Smooth muscle cell (in vitro differentiated cells): ENCODE results near the gene DLL3. TPM values are rescaled to one million over a fixed set of nuclear protein-coding genes. Genes with fewer than 3 reads are reported as not detected.
"Not testable (repeated sequence)": the region's sequence is repeated elsewhere in the genome, so short reads cannot be mapped to it uniquely, and the experiment has no call there.

Experiments used
- DNase-seq: peaks from one replicate; lab custom pipeline; 2025; ENCODE audit not compliant: unreplicated experiment; lab: John Stamatoyannopoulos, UW
- H2AFZ ChIP-seq: fragments of 200-600 bp; sonication (generic); 2 replicates; pipeline ENCODE4 v1.6.0; 2016; ENCODE audit warnings: antibody characterized with exemption, low read depth, mild to moderate bottlenecking
- H3F3A ChIP-seq: fragments of 200-600 bp; sonication (generic); 2 replicates; pipeline ENCODE4 v1.6.0; 2017; ENCODE audit warnings: antibody characterized with exemption, low read depth
- H3K27ac ChIP-seq: fragments of 200-600 bp; sonication (generic); 2 replicates; pipeline ENCODE4 v1.5.1; 2016; ENCODE audit warnings: low read depth, mild to moderate bottlenecking
- H3K27me3 ChIP-seq: fragments of 200-600 bp; sonication (generic); 2 replicates; pipeline ENCODE4 v1.6.1; 2016; ENCODE audit warnings: low read depth, mild to moderate bottlenecking
- H3K36me3 ChIP-seq: fragments of 200-600 bp; sonication (generic); 2 replicates; pipeline ENCODE4 v1.5.1; 2016; ENCODE audit warnings: low read depth
- H3K4me1 ChIP-seq: fragments of 200-600 bp; sonication (generic); 2 replicates; pipeline ENCODE4 v1.5.1; 2016; ENCODE audit warnings: low read depth
- H3K4me2 ChIP-seq: fragments of 200-600 bp; sonication (generic); 2 replicates; pipeline ENCODE4 v1.6.0; 2016; ENCODE audit warnings: mild to moderate bottlenecking
- H3K4me3 ChIP-seq: fragments of 200-600 bp; sonication (generic); 2 replicates; pipeline ENCODE4 v1.5.1; 2016; ENCODE audit warnings: mild to moderate bottlenecking
- H3K79me2 ChIP-seq: fragments of 200-600 bp; sonication (generic); 2 replicates; pipeline ENCODE4 v1.6.0; 2016; ENCODE audit warnings: low read depth, mild to moderate bottlenecking
- H3K9ac ChIP-seq: fragments of 200-600 bp; sonication (generic); 2 replicates; pipeline ENCODE4 v1.6.0; 2016; ENCODE audit warnings: low read depth
- H3K9me3 ChIP-seq: fragments of 200-600 bp; sonication (generic); replicated peaks from 2 replicates; pipeline ENCODE4 v1.5.1; 2016; ENCODE audit warnings: low read depth
- H4K20me1 ChIP-seq: fragments of 200-600 bp; sonication (generic); 2 replicates; pipeline ENCODE4 v1.6.0; 2016; ENCODE audit warnings: low read depth
- CTCF ChIP-seq: fragments of 200-600 bp; sonication (generic); IDR thresholded peaks from 2 replicates; pipeline ENCODE4 v1.5.1; 2017; ENCODE audit warnings: borderline replicate concordance, mild to moderate bottlenecking, antibody characterized with exemption; ENCODE audit not compliant: insufficient read depth, poor library complexity, severe bottlenecking
- WGBS: methylation state at CpG from one replicate; pipeline ENCODE4 v1.1.7; 2016; ENCODE audit warnings: low lambda C conversion rate; 5-methylcytosine and 5-hydroxymethylcytosine counted together
- polyA plus RNA-seq: library from polyadenylated mRNA; unstranded; fragments of >200 nt; fragmentation: Nextera tagmentation; extraction: Ambion mirVana; gene quantifications from 2 replicates; pipeline ENCODE4 v1.2.1, GENCODE V29; 2016
- total RNA-seq: library from RNA; depleted of rRNA; stranded (reverse); fragments of >200 nt; gene quantifications from 2 replicates; pipeline ENCODE4 v1.2.3, GENCODE V29; 2014

Gene DLL3, protein sequence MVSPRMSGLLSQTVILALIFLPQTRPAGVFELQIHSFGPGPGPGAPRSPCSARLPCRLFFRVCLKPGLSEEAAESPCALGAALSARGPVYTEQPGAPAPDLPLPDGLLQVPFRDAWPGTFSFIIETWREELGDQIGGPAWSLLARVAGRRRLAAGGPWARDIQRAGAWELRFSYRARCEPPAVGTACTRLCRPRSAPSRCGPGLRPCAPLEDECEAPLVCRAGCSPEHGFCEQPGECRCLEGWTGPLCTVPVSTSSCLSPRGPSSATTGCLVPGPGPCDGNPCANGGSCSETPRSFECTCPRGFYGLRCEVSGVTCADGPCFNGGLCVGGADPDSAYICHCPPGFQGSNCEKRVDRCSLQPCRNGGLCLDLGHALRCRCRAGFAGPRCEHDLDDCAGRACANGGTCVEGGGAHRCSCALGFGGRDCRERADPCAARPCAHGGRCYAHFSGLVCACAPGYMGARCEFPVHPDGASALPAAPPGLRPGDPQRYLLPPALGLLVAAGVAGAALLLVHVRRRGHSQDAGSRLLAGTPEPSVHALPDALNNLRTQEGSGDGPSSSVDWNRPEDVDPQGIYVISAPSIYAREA
- total RNA-seq (0.54 and 9.3 TPM in 2 replicates), polyA plus RNA-seq (0.80 and 1.6 TPM in 2 replicates)

DNA sequence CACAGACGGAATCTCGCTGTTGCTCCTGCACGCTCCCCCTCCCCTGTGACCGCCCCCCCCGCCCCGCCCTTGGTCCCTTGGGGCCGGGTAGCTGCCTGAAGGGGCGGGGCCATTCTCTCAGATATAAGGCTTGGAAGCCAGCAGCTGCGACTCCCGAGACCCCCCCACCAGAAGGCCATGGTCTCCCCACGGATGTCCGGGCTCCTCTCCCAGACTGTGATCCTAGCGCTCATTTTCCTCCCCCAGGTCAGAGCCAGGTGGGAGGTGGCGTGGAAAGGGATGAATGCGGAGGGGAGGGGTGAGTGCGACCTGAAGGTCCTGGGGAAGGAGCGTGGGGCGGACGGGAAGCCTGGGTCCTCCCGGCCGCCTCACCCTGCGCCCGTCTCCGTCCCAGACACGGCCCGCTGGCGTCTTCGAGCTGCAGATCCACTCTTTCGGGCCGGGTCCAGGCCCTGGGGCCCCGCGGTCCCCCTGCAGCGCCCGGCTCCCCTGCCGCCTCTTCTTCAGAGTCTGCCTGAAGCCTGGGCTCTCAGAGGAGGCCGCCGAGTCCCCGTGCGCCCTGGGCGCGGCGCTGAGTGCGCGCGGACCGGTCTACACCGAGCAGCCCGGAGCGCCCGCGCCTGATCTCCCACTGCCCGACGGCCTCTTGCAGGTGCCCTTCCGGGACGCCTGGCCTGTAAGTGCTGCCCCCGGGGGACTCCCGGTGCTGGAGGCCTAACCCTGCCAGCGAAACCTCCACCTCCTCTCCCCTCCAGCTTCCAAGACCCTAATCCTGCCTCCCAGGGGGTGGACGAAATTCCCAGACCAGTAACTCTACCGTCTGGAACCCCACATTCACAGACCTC, at the start of gene DLL3:
DLL3 (plus strand) TSS at position 150 of the 845 bp plus-strand sequence; CDS start at position 178, 28 bp downstream.
- no peaks in the 10 kb centered on the region for H3K9me3 ChIP-seq
- no peaks in the 10 kb centered on the region for H3K36me3 ChIP-seq
- H3K27ac ChIP-seq, result no peak within 1 kb of the TSS
- peak within 1 kb of the TSS; percentile 84 for H3K4me2 ChIP-seq
- TF ChIP-seq CTCF, result no peak
- no peaks in the 10 kb centered on the region for H3K79me2 ChIP-seq
- peak within 1 kb of the TSS; percentile 2 for H2AFZ ChIP-seq
- H3K9ac ChIP-seq, result no peak within 1 kb of the TSS
- H3K4me1 ChIP-seq, result peaks cover 13% of the 10 kb centered on the region
- H3F3A ChIP-seq, result no peaks in the 10 kb centered on the region
- no peak for DNase-seq
- WGBS, result 5% methylated on average over 42 of the region's 60 CpGs
- peak within 1 kb of the TSS; percentile 37 for H3K4me3 ChIP-seq
- peaks cover 51% of the 10 kb centered on the region for H3K27me3 ChIP-seq
- H4K20me1 ChIP-seq, result no peaks in the 10 kb centered on the region

DNA sequence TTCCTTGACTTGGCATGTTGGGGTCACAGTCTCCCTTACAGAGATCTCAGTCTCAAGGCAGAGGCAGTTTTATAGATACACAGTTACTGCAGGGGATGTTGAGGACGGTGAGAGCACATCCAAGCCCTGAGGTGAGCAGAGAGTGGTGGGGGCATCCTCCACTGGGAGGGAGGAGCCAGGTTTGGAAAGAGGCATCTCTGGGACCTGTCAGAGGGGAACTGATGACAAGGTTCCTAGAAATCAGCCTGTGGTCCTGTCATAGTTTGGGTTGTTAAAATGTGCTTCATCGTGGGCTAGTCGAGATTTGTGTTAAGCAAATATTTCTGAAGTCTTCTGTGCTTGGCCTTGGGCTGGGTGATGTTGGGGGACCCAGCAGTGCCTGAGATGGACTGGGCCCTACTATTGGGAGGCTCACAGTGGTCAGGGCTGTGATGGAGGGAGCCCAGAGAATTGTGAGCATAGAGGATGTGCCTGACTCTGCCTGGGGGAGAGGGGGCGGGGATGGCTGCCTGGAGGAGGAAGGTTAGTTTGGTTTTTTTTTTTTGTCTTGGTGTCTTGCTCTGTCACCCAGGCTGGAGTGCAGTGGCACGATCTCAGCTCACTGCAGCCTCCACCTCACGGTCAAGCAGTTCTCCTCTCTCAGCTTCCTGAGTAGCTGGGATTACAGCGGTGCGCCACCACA, 49.5 kb upstream of the DLL3 start:
- Histone ChIP-seq H3K9me3 (no peaks in the 10 kb centered on the region), H2AFZ (no peak overlapping the region), H3K27ac (peak overlapping the region; percentile 88), H3K4me3 (no peak overlapping the region), H3K4me1 (peaks cover 10% of the 10 kb centered on the region), H4K20me1 (peaks cover 83% of the 10 kb centered on the region), H3K4me2 (no peak overlapping the region), H3F3A (peaks cover 5% of the 10 kb centered on the region), H3K9ac (peak overlapping the region; percentile 62), H3K27me3 (no peaks in the 10 kb centered on the region), H3K79me2 (peaks cover 95% of the 10 kb centered on the region), H3K36me3 (no peaks in the 10 kb centered on the region)
- DNase-seq, result no peak
- TF ChIP-seq CTCF, result no peak
- WGBS, result 89% methylated on average over 8 of the region's 8 CpGs

DNA sequence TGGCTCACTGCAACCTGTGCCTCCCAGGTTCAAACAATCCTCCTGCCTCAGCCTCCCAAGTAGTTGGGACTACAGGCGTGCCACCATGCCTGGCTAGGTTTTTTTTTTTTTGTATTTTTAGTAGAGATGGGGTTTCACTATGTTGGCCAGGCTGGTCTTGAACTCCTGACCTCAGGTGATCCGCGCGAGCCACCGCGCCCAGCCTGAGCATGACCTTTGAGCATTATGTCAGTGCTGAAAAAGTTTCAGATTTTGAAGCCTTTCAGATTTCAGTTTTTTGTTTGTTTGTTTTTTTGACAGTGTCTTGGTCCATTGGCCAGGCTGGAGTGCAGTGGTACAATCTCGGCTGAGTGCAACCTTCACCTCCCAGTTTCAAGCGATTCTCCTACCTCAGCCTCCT, 47.5 kb upstream of the DLL3 start:
- H3K9ac ChIP-seq, H3K4me1 ChIP-seq, DNase-seq, H2AFZ ChIP-seq, H3K9me3 ChIP-seq, H3K27ac ChIP-seq, H3K4me2 ChIP-seq, H3K27me3 ChIP-seq, H3K36me3 ChIP-seq, H3K4me3 ChIP-seq, H3F3A ChIP-seq: not testable (repeated sequence)
- WGBS, result 99% methylated on average over 8 of the region's 8 CpGs
- Histone ChIP-seq H3K79me2 (peaks cover 91% of the 10 kb centered on the region), H4K20me1 (peaks cover 94% of the 10 kb centered on the region)
